Measurements from ENCODE around the gene PARS2. TPM values are rescaled to one million over a fixed set of nuclear protein-coding genes. Genes with fewer than 3 reads are reported as not detected.

PARS2 gene
- total RNA-seq, 4 donors from 2014 or later = 3.5 to 17.7 (median 7.2) TPM

- no peak overlapping the region for H3K27ac ChIP-seq
- no peak overlapping the region for H3K4me3 ChIP-seq
- intact Hi-C loops (cut with DNase I; ENCODE audit: low total_unique reads) = no loop called here
- H3K4me1 ChIP-seq = no peaks in the 10 kb centered on the region
- H3K9me3 ChIP-seq = no peaks in the 10 kb centered on the region
- TF ChIP-seq CTCF (IDR thresholded peaks at IDR 0.05) = no peak
- TF ChIP-seq POLR2A (IDR thresholded peaks at IDR 0.05) = no peak
- DNase-seq = no peak
- H3K36me3 ChIP-seq = no peaks in the 10 kb centered on the region
- no peaks in the 10 kb centered on the region for H3K27me3 ChIP-seq
These were observed 6.5 kb downstream of the PARS2 start for GRCh38 chr1:54757833-54758232.

GRCh38 chr1:54754486-54755285 lies 9.6 kb downstream of the PARS2 start:
- Histone ChIP-seq H3K27ac (no peak overlapping the region), H3K4me1 (no peaks in the 10 kb centered on the region), H3K36me3 (no peaks in the 10 kb centered on the region), H3K9me3 (no peaks in the 10 kb centered on the region), H3K27me3 (no peaks in the 10 kb centered on the region), H3K4me3 (no peak overlapping the region)
- no peak for TF ChIP-seq POLR2A (IDR thresholded peaks at IDR 0.05)
- TF ChIP-seq CTCF (IDR thresholded peaks at IDR 0.05) = no peak
- no peak for DNase-seq
- intact Hi-C loops (cut with DNase I; ENCODE audit: low total_unique reads) = no loop called here

GRCh38 chr1:54754045-54754444 lies 10.3 kb downstream of the PARS2 start:
- no peak overlapping the region for H3K27ac ChIP-seq
- no peak overlapping the region for H3K4me3 ChIP-seq
- DNase-seq = no peak
- intact Hi-C loops (cut with DNase I; ENCODE audit: low total_unique reads) = no loop called here
- TF ChIP-seq CTCF (IDR thresholded peaks at IDR 0.05) (no peak), POLR2A (IDR thresholded peaks at IDR 0.05) (no peak)
- no peaks in the 10 kb centered on the region for H3K4me1 ChIP-seq
- H3K9me3 ChIP-seq = no peaks in the 10 kb centered on the region
- H3K27me3 ChIP-seq = no peaks in the 10 kb centered on the region
- H3K36me3 ChIP-seq = no peaks in the 10 kb centered on the region

GRCh38 chr1:54751426-54751825 lies 12.9 kb downstream of the PARS2 start:
- no peak for DNase-seq
- TF ChIP-seq POLR2A (IDR thresholded peaks at IDR 0.05) (no peak), CTCF (IDR thresholded peaks at IDR 0.05) (no peak)
- Histone ChIP-seq H3K36me3 (no peaks in the 10 kb centered on the region), H3K4me3 (no peak overlapping the region), H3K27me3 (no peaks in the 10 kb centered on the region), H3K9me3 (no peaks in the 10 kb centered on the region), H3K4me1 (no peaks in the 10 kb centered on the region), H3K27ac (no peak overlapping the region)
- intact Hi-C loops (cut with DNase I; ENCODE audit: low total_unique reads) = no loop called here

- no peak overlapping the region for H3K27ac ChIP-seq
- no peak for DNase-seq
- intact Hi-C loops (cut with DNase I; ENCODE audit: low total_unique reads) = no loop called here
- no peaks in the 10 kb centered on the region for H3K4me1 ChIP-seq
- no peaks in the 10 kb centered on the region for H3K9me3 ChIP-seq
- H3K36me3 ChIP-seq = no peaks in the 10 kb centered on the region
- no peaks in the 10 kb centered on the region for H3K27me3 ChIP-seq
- TF ChIP-seq CTCF (IDR thresholded peaks at IDR 0.05) (no peak), POLR2A (IDR thresholded peaks at IDR 0.05) (no peak)
- no peak overlapping the region for H3K4me3 ChIP-seq
These were observed 13.7 kb downstream of the PARS2 start for GRCh38 chr1:54750596-54750995.
